Peyer's patch (tissue), 4 donors: ENCODE results near the gene DTX4. TPM values are rescaled to one million over a fixed set of nuclear protein-coding genes. Genes with fewer than 3 reads are reported as not detected.
A peak's percentile ranks its signal among the peaks of the same experiment; 100 is the strongest.

Experiments used
- DNase-seq, 3 donors: peaks; one replicate each; pipeline ENCODE4 v3.0.0-alpha.2; 2017 to 2019
- H3K27ac ChIP-seq, 4 donors: fragments of 200-600 bp; sonication (generic); one replicate each; pipeline ENCODE4 v1.5.1; 2016 to 2019
- H3K27me3 ChIP-seq, 2 donors: fragments of 200-600 bp; sonication (generic); one replicate each; pipeline ENCODE4 v1.5.1; 2019
- H3K36me3 ChIP-seq, 3 donors: fragments of 200-600 bp; sonication (generic); one replicate each; pipeline ENCODE4 v1.5.1; 2016 to 2019
- H3K4me1 ChIP-seq, 4 donors: fragments of 200-600 bp; sonication (generic); one replicate each; pipeline ENCODE4 v1.5.1; 2016 to 2019
- H3K4me3 ChIP-seq, 4 donors: fragments of 200-600 bp; sonication (generic); 1 replicate in 3 of 4; 2 replicates in 1 of 4; pipeline ENCODE4 v1.5.1; 2016 to 2019; ENCODE audit warnings: mild to moderate bottlenecking in 1 of 4
- H3K9me3 ChIP-seq, 4 donors: fragments of 200-600 bp; sonication (generic); one replicate each; pipeline ENCODE4 v1.5.1; 2016 to 2019; ENCODE audit warnings: mild to moderate bottlenecking in 1 of 4
- POLR2A ChIP-seq, 2 donors: fragments of 450-650 bp; IDR thresholded peaks; one replicate each; pipeline ENCODE4 v1.5.1; 2017; ENCODE audit warnings: antibody characterized with exemption in 2 of 2, mild to moderate bottlenecking in 2 of 2, moderate library complexity in 2 of 2
- total RNA-seq, 4 donors: library from RNA; depleted of rRNA; stranded (reverse); fragments of >200 nt; gene quantifications; one replicate each; pipeline ENCODE4 v1.1.0, GENCODE V29; 2016
- TF ChIP-seq, protein P1 (sequence below), 6 experiments: fragments of 450-650 bp in 4 of 6; fragments of 200-600 bp in 2 of 6; sonication (generic) in 1 of 6; IDR thresholded peaks; one replicate each; pipeline ENCODE4 v1.5.1; 2017 to 2019; ENCODE audit warnings: antibody characterized with exemption in 6 of 6, mild to moderate bottlenecking in 3 of 6, moderate library complexity in 1 of 6

DTX4 gene
- total RNA-seq, 4 donors from 2014 or later, result 41.3 to 93.8 (median 60.9) TPM

DNA sequence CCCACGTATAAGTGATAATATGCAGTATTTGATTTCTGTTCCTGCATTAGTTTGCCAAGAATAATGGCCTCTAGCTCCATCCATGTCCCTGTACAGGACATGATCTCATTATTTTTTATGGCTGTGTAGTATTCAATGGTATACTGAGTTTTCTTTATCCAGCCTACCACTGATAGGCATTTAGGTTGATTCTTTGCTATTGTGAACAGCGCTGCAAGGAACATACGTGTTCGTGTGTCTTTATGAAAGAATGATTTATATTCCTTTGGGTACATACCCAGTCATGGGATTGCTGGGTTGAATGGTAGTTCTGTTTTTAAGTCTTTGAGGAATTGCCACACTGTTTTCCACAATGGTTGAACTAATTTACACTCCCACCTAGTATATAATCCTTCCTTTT is 30.7 kb upstream of the DTX4 start:
- TF ChIP-seq POLR2A (IDR thresholded peaks at IDR 0.05), result no peak
- TF ChIP-seq, protein P1, sequence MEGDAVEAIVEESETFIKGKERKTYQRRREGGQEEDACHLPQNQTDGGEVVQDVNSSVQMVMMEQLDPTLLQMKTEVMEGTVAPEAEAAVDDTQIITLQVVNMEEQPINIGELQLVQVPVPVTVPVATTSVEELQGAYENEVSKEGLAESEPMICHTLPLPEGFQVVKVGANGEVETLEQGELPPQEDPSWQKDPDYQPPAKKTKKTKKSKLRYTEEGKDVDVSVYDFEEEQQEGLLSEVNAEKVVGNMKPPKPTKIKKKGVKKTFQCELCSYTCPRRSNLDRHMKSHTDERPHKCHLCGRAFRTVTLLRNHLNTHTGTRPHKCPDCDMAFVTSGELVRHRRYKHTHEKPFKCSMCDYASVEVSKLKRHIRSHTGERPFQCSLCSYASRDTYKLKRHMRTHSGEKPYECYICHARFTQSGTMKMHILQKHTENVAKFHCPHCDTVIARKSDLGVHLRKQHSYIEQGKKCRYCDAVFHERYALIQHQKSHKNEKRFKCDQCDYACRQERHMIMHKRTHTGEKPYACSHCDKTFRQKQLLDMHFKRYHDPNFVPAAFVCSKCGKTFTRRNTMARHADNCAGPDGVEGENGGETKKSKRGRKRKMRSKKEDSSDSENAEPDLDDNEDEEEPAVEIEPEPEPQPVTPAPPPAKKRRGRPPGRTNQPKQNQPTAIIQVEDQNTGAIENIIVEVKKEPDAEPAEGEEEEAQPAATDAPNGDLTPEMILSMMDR (IDR thresholded peaks at IDR 0.05), result no peak
- H3K4me3 ChIP-seq, result no peak overlapping the region
- no peaks in the 10 kb centered on the region for H3K27me3 ChIP-seq
- H3K36me3 ChIP-seq, result no peaks in the 10 kb centered on the region
- H3K27ac ChIP-seq, result no peak overlapping the region
- peaks cover 0 to 15% (median 7%) of the 10 kb centered on the region in 4 donors for H3K4me1 ChIP-seq
- DNase-seq, result no peak
- no peaks in the 10 kb centered on the region for H3K9me3 ChIP-seq

DNA sequence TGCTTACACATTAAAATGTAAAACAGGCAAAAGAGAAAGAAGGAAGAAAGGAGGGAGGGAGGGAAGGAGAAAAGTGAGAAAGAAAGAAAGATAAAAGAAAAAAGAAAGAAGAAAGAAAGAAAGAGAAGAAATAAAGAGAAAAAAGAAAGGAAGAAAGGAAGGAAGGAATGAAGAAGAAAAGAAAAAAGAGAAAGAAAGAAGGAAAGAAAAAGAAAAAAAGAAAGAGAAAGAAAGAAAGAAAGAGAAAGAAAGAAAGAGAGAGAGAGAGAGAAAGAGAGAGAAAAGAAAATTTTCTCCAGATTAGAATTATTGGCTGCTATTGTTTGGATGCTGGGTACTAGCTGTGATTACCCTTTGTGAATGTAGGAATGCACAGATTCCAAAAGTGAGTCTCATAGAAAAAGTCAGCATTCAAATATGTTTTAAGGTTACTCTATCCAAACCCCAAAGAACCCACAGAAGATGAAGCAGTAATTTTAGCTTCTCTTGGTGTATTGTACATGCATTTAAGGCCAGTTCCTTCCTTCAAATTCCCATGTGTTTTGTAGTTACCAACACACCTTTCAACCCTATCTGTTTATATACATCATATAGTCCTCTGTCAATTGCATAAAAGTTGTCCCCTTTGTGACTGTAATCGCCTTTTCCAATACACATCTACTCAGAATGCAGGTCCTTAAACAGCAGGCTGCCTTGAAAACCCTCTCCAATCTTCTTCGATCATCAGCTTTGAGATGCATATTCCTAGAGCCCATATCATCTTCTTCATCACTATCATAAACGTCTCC is 30.1 kb upstream of the DTX4 start:
- Histone ChIP-seq H3K4me3 (peak overlapping the region; percentile 54 to 90 (median 64)), H3K36me3 (no peaks in the 10 kb centered on the region), H3K27me3 (no peaks in the 10 kb centered on the region), H3K27ac (peak overlapping the region; percentile 86 to 98 (median 89)), H3K9me3 (no peaks in the 10 kb centered on the region), H3K4me1 (peaks cover 0 to 15% (median 7%) of the 10 kb centered on the region in 4 donors)
- no peak for TF ChIP-seq POLR2A (IDR thresholded peaks at IDR 0.05)
- TF ChIP-seq, protein P1 (IDR thresholded peaks at IDR 0.05), result no peak
- no peak for DNase-seq

DNA sequence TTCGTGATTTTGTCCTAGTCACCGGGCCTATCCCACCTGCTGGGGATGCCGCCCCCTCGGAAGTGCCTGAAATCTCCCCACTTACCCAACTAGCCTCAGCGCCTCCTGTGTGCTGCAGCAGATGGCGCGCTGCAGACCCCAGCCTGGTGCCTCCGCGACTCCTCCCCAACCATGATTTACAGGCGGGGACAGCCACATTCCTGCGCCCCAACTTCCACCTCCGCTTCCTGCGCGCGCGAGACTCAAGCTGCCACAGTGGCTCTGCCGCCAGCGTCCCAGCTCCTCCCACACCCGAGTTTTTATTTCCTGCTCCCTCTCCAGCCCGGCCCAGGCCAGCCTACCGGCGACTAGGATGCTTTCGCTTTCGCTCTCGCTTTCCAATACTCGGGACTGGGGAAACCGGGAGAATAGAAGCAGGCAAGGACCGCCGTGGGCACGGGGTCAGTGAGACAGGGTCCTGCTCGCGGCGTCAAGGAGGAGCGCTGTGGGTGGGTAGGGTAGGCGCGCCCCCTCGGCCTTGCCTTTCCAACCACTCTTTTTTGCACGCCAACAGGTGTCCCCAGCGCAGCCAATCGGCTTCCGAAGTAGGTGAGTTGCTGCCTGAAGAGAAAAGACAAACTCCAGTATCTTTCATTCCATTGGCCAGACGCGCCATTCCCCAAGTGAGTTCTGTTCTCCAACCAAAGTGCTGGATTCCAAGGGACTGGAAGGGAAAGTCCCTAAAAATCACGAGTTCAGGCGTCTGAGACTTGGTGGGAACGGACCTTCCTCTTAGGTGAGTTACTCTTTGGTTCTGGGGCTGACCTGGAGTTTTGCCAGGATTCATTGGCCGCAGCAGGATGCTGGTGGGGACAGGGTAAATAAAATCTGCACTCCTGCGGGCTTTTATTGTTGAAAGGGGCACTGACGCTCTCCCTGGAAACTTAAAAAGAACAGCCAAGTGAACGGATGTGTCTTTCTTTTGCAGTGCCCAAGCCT is 29.1 kb upstream of the DTX4 start, which contains the start of gene FAM111A:
TSS of gene FAM111A (plus strand) at position 327 of the 978 bp plus-strand sequence. CDS start 6,017 bp downstream, outside the sequence.
- peak; percentile 51 to 68 for TF ChIP-seq POLR2A (IDR thresholded peaks at IDR 0.05)
- TF ChIP-seq, protein P1 (IDR thresholded peaks at IDR 0.05), result peak in 3 of 6 experiments; percentile 3 to 20 (median 7)
- Histone ChIP-seq H3K36me3 (no peaks in the 10 kb centered on the region), H3K4me1 (peaks cover 0 to 15% (median 7%) of the 10 kb centered on the region in 4 donors), H3K4me3 (peak within 1 kb of the TSS; percentile 54 to 90 (median 64)), H3K27ac (peak within 1 kb of the TSS; percentile 86 to 98 (median 89)), H3K9me3 (no peaks in the 10 kb centered on the region), H3K27me3 (no peaks in the 10 kb centered on the region)
- DNase-seq, result peak; percentile 89 to 96 (median 94)

DNA sequence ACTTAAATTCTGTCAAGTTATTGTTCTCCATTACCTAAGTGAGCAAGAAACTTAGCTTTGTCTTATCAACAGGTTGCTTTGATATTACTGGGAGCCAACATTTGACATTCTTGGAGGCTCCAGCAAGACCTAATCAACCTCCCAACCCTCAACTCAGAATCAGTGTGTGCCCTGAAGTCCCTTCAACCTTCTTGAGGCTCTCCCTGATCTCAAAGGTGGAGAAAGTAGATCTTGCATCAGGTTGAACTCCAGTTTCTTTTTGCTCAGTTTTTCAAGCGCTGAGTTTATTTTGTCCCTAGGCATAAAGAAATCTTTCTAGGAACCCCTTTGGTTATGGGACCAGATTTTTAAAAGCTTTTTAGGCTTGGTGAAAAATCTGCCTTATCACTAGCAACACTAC is 27.8 kb upstream of the DTX4 start:
- peak overlapping the region; percentile 86 to 98 (median 89) for H3K27ac ChIP-seq
- TF ChIP-seq, protein P1 (IDR thresholded peaks at IDR 0.05), result no peak
- TF ChIP-seq POLR2A (IDR thresholded peaks at IDR 0.05), result no peak
- H3K27me3 ChIP-seq, result no peaks in the 10 kb centered on the region
- DNase-seq, result no peak
- peaks cover 0 to 5% (median 0%) of the 10 kb centered on the region in 3 donors for H3K36me3 ChIP-seq
- H3K4me3 ChIP-seq, result peak overlapping the region; percentile 42 to 90 (median 60)
- no peaks in the 10 kb centered on the region for H3K9me3 ChIP-seq
- peaks cover 0 to 15% (median 7%) of the 10 kb centered on the region in 4 donors for H3K4me1 ChIP-seq
